HG02943 (cell line): ENCODE data around the gene CD40.
A peak's percentile ranks its signal among the peaks of the same experiment; 100 is the strongest.
"Not testable (repeated sequence)": the region's sequence is repeated elsewhere in the genome, so short reads cannot be mapped to it uniquely, and the experiment has no call there.

Experiments
- ATAC-seq: cut with Tn5 transposase; IDR thresholded peaks from one replicate; pipeline ENCODE4 v1.9.1; 2021; ENCODE audit warnings: mild to moderate bottlenecking, low read depth, moderate library complexity; ENCODE audit not compliant: unreplicated experiment

The CD40 gene

GRCh38 chr20:46091622-46092535, 26.2 kb upstream of the CD40 start:
- ATAC-seq, result not testable (repeated sequence)

- no peak for ATAC-seq
Observed at GRCh38 chr20:46093531-46093930, 24.6 kb upstream of the CD40 start.

- ATAC-seq, result no peak
Observed at GRCh38 chr20:46099491-46100287, 18.4 kb upstream of the CD40 start.

- not testable (repeated sequence) for ATAC-seq
Observed at GRCh38 chr20:46100444-46100843, 17.7 kb upstream of the CD40 start.

- no peak for ATAC-seq
Observed at GRCh38 chr20:46100988-46101387, 17.1 kb upstream of the CD40 start.

GRCh38 chr20:46101957-46102356, 16.2 kb upstream of the CD40 start:
- no peak for ATAC-seq

- no peak for ATAC-seq
Observed at GRCh38 chr20:46102940-46103339, 15.2 kb upstream of the CD40 start.

GRCh38 chr20:46104262-46104661, 13.9 kb upstream of the CD40 start:
- ATAC-seq, result no peak

GRCh38 chr20:46107061-46107460, 11.1 kb upstream of the CD40 start:
- no peak for ATAC-seq

- ATAC-seq, result peak; percentile 82
Observed at GRCh38 chr20:46108435-46108841, 9.7 kb upstream of the CD40 start.

GRCh38 chr20:46108976-46109375, 9.1 kb upstream of the CD40 start:
- ATAC-seq, result no peak

- ATAC-seq, result no peak
Observed at GRCh38 chr20:46111028-46111835, 6.9 kb upstream of the CD40 start.

- ATAC-seq, result no peak
Observed at GRCh38 chr20:46111836-46112212, 6.3 kb upstream of the CD40 start.

- ATAC-seq, result no peak
Observed at GRCh38 chr20:46112430-46113112, 5.5 kb upstream of the CD40 start.

GRCh38 chr20:46113113-46113470, 5.0 kb upstream of the CD40 start:
- no peak for ATAC-seq

GRCh38 chr20:46114449-46114848, 3.7 kb upstream of the CD40 start:
- ATAC-seq, result no peak

- ATAC-seq, result peak; percentile 53
Observed at GRCh38 chr20:46118481-46119020, 437 bp downstream of the CD40 start.

GRCh38 chr20:46119028-46119546, 973 bp downstream of the CD40 start:
- ATAC-seq, result no peak

- no peak for ATAC-seq
Observed at GRCh38 chr20:46119547-46119946, 1.4 kb downstream of the CD40 start.

- no peak for ATAC-seq
Observed at GRCh38 chr20:46120136-46120535, 2.0 kb downstream of the CD40 start.
